ENCODE measurements around the gene SRPK2.

GRCh38 chr7:105346593-105347322 lies 42.0 kb downstream of the SRPK2 start:
- TF ChIP-seq POLR2A (IDR thresholded peaks at IDR 0.05) (no peak), CTCF (IDR thresholded peaks at IDR 0.05) (no peak)
